HG03066 (cell line): ENCODE results near the gene ASMTL.

Source experiments
- ATAC-seq: cut with Tn5 transposase; IDR thresholded peaks from one replicate; pipeline ENCODE4 v1.9.1; 2021; ENCODE audit warnings: low read depth; ENCODE audit not compliant: unreplicated experiment

ASMTL gene

DNA sequence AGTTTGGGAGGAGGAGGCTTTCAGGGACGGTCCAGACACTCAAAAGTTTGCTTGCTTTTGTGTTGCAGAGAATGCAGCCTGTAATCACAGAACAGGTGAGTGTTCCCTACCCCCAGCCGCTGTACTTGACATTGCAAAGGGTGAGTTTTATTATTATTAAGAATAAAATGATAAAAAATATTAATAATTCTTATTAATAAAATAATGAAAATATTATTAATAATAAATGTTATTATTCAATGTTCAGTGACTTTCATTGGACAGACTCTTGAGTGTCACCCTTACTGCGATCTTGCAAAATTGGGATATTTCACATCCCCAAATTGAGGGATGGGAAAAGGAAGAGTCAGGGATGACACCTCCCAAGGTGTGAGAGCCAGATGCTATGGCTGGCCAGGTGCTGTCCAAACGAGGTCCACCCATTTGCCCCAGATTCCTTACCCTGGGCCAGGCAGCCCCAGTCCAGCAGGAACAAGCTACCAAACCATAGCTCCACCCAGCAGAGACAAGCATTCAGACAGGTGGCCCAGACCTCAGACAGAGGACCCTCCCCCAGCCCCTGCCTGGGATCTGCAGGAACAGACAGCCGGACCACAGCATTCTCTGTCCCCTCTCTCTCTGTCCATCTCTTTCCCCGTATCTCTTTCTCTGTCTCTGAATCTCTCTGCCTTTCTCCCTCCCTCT lies 93.8 kb downstream of the ASMTL start:
- ATAC-seq, result no peak

DNA sequence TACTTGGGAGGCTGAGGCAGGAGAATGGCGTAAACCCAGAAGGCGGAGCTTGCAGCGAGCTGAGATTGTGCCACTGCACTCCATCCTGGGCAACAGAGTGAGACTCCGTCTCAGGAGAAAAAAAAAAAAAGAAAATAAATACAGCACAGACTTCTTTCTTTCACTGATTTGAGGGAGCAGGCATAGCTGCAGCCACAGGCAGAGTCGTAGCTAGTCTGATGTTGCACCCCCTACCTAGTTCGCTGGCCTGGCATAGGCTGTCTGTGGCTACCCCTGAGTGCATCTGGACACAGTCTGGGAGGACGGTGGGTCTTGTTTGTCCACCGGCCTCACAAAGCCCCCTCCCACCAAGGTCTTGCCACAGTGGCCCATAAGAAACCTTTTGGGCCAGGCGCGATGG lies 94.7 kb downstream of the ASMTL start:
- no peak for ATAC-seq

DNA sequence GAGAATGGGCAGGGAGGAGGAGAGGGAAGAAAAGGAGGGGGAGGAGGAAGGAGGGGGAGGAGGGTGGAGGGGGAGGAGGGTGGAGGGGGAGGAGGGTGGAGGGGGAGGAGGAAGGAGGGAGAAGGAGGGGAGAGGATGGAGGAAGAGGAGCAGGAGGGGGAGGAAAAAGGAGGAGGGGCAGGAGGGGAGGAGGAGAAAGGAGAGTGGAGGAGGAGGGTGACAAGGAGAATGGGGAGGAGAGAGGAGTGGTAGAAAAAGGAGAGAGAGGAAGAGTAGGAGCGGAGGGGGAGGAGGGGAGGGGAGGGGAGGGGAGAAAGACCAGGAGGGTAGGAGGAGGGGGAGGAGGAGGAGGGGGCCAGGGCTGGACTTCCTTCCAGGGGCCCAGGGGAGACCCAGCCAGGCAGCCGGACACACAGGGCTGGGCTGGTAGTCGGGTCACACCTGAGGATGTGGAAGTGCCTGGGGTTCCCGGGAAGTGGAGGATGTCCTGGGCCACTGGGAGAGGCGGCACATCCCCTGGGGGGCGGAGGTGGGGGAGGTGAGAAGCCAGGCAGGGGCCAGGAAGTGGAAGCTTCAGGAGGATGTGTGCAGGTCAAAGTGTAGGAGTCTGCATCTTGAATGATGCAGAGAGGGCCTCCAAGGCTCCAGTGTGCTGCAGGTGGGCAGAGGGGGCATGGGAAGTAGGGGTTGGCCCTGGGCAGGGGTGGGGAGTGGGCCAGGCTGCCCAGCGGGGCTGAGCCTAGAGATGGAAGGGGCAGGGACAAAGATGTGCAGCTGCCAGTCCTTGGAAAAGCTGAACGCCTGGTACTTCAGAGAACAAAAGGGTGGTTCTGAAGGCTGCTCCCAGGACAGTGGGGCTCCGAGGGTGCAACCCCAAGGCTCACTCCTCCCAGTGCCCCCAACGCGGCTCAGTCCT lies 97.3 kb downstream of the ASMTL start:
- no peak for ATAC-seq

DNA sequence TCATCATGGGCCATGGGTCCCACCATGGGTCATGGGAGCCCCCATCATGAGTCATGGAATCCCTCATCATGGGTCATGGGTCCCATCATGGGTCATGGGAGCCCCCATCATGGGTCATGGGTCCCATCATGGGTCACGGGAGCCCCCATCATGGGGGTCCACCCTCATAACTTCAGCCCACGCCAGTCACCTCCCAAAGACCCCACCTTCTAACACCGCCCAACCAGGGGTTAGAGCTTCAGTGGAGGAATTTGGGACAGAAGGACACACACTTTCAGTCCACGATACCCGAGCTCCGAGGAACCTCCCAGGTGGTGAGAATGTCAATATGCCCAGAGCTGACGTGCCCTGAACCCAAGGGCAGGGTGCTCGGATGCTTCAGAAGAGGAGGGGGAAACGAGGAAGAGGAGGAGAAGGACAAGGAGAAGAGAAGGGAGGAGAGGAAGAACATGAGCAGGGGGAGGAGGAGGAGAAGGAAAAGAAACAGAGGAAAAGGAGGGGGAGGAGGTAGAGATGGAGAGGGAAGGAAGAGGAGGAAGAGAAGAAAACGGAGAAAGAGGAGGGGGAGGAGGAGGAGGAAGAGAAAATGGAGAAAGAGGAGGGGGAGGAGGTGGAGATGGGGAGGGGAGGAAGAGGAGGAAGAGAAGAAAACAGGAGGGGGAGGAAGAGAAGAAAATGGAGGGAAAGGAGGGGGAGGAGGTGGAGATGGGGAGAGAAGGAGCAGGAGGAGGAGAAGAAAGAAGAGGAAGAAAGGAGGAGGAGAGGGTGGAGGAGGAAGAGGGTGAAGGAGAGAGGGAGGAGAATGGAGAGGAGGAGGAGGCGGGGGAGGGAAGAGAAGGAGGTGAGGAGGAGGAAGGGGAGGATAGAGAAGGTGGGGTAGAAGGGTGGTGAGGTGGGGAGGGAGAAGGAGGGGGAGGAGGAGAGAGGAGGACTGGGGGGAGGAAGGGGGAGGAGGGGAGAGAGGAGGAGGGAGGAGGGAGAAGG lies 98.4 kb downstream of the ASMTL start:
- ATAC-seq, result no peak
